GM19193 (cell line): Measurements from ENCODE around the gene TUBA4A.

Experiments
- POLR2A ChIP-seq: IDR thresholded peaks from 4 replicates; pipeline ENCODE4 v1.6.1; 2011; ENCODE audit not compliant: insufficient read depth, insufficient read length; ENCODE audit errors: extremely low read depth

TUBA4A gene

GRCh38 chr2:219252570-219252899, 1.2 kb downstream of the TUBA4A start:
- TF ChIP-seq POLR2A = no peak

GRCh38 chr2:219252084-219252483, 1.6 kb downstream of the TUBA4A start:
- no peak for TF ChIP-seq POLR2A

DNA sequence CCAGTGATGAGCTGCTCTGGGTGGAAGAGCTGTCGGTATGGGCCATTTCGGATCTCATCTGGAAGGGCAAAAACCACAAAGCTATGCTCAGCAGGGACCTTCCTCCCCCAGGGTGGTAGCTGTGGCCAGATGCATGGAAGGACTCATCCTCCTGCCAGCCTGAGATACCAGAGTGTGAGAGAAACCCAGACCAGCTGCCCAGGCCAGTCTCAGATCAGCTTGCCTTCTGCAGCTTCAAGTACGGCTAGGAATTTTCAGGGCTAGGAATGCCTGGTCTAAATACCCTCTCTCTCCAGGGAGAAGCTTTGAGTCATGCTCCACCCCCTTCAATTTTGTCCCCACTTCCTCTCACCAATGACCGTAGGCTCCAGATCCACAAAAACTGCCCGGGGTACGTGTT, 2.1 kb downstream of the TUBA4A start:
- no peak for TF ChIP-seq POLR2A

DNA sequence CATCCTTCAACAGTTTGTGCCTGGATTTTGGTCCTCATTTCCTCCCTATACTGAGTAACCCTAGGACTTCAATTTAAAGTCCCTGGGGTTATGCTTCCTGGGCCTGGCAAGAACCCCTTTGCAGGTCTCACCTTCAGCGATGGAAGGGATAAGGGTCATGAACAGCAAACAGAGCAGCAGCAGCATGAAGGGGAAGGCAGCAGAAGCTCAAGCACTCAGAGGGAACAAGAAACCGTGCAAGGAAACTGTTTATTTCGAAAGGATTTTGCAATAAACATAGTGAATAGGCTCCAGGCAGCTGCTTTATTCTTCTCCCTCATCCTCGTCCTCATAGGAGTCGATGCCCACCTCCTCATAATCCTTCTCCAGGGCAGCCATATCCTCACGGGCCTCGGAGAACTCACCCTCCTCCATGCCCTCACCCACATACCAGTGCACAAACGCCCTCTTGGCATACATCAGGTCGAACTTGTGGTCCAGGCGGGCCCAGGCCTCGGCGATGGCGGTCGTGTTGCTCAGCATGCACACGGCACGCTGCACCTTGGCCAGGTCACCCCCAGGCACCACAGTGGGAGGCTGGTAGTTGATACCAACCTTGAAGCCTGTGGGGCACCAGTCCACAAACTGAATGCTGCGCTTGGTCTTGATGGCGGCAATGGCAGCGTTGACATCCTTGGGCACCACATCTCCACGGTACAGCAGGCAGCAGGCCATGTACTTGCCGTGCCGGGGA, 3.5 kb downstream of the TUBA4A start:
- no peak for TF ChIP-seq POLR2A

GRCh38 chr2:219249203-219249980, 4.3 kb downstream of the TUBA4A start:
- TF ChIP-seq POLR2A = peak; percentile 37

DNA sequence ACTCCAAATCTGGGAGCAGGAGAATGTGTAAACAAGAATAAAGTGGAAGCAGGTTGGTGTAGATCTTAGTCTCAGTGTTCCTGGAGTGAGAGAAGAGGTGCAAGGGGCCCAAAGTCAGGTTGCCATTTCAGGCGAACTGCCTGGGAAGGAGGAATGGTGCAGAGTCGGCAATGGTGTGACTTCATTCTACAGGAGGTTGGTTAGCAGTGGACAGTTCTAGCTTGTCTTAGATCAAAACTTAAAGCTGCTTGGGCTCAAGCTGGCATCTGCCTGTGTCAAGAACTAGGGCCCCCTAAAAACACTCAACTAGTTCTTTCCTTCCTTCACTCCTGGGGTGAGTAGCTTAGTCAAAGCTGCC, 4.9 kb downstream of the TUBA4A start:
- TF ChIP-seq POLR2A = no peak

DNA sequence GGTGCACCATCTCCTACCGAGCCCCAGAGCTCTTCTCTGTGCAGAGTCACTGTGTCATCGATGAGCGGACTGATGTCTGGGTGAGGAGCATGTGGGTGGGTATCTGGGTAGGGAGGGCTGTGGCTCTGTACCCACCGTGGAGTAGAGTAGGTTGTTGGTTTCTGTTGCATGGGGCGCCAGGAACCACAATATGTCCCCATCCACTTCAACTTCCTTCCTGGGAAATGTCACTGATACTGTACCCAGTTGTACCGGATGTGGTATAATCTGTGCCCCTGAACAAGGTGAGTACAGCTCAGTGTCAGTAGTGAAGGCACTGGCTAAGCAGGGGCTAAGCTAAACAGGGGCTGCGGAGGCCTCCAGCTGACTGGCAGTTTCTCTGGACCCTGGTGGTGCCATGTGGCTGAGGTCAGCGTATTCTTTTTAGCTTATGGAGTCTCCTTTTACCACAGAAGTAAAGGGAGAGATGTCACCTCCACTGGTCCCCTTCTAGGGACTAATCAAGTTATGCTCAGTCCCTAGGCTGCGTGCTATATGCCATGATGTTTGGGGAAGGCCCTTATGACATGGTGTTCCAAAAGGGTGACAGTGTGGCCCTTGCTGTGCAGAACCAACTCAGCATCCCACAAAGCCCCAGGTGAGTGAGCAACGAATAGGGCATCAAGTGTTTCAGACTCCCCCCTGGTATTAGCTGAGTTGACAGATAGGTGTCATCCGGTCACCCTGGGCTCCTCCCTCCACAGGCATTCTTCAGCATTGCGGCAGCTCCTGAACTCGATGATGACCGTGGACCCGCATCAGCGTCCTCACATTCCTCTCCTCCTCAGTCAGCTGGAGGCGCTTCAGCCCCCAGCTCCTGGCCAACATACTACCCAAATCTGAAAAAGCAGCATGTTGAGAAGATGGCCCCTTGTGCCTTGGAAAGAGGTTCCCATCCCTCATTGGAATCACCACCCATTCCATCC, 5.8 kb downstream of the TUBA4A start:
- TF ChIP-seq POLR2A = no peak

GRCh38 chr2:219246559-219246958, 7.2 kb downstream of the TUBA4A start:
- TF ChIP-seq POLR2A = no peak

DNA sequence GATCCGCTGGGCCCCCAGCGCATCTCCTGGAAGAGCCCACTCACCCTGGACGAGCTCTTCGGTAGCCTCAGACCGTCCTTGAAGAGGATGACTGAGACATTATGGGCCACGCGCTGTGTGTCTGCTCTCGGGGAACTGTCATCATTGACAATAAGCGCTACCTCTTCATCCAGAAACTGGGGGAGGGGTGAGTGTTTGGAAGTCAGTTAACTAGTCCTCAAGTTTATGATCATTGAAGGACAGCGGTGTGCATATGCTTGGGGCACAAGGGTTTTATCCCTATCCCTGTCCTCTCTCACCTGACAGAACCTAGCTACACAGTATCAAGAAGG, 7.9 kb downstream of the TUBA4A start:
- no peak for TF ChIP-seq POLR2A

DNA sequence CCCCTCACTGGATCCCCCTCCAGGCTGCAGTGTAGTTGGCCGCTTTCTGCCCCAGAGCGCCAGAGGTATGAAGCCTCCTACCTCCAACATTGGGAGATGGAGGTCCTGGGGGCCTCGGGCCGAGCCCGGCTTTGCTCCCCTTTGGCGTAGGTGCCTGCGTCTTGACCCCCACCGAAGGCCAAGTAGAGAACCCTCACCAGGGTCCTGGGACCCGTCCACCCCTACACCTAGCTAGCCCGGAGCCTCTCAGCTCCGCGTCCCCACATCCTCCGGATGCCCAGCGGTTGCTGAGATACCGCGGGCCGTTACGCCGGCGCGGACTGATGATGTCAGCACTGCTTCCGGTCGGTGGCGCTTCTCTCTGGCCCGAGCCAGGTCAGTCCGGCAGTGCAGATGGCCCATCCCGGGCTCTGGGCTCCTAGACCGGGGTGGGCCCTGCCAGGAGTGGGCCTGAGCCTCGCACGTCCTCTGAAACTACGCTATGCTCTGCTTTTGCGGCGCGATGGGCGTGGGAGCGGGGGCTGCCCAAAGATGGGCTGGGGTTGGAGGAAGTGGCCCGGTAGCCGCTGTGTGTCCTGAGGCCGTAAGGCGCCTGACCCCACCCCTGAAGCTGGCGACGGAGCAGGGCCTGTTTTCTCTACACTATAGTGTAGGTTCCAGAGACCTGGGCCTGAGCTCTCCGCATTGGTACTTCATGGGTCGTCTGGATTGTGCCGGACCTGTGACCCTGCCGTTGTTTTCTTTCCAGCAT, 8.4 kb downstream of the TUBA4A start, which contains the start of the genes GLB1L and STK16:
TSS of gene GLB1L (minus strand) at position 297 of the 751 bp plus-strand sequence. CDS start 1,871 bp downstream, outside the sequence.
TSS of gene STK16 (plus strand) at position 332 of the 751 bp plus-strand sequence. CDS start 521 bp downstream, outside the sequence.
- TF ChIP-seq POLR2A = peak; percentile 87

DNA sequence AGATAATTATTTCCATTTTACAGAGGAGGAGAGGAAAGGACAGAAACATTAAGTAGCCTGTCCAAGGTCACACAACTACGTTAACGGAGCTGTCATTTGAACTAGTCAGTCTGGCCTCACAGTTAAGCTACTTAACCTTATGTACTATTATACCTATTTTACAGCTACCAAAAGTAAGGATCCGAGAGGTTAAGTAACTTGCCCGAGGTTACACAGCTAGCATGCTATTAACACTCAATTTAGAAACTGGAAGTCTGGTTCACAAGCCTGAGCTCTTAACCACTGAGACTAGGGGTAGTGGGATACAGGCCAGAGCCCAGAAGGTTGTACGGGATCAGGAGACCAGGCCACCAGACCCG, 8.9 kb downstream of the TUBA4A start:
- no peak for TF ChIP-seq POLR2A

DNA sequence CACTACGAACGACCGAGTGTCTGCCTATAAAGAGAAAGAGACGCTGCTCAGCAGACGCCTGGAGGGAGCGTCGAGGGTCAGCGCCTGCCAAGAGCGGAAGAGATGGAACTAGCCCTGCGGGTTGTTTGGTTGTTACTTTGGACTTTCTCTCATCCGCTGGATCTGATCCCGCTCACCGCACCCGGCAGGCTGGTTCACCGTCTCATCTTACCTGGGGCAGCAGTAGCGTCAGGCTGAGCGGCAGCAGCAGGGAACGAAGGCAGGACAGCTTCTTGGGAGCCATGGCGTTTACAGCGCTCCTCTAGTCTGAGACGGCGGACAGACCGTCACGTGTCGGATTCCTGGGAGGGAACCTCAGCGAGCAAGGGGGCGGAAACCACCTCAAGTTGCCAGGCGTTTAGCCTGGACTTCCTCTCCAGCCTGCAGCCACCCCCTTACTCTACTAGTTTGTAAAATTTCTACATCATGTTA, 10.4 kb downstream of the TUBA4A start:
- no peak for TF ChIP-seq POLR2A

DNA sequence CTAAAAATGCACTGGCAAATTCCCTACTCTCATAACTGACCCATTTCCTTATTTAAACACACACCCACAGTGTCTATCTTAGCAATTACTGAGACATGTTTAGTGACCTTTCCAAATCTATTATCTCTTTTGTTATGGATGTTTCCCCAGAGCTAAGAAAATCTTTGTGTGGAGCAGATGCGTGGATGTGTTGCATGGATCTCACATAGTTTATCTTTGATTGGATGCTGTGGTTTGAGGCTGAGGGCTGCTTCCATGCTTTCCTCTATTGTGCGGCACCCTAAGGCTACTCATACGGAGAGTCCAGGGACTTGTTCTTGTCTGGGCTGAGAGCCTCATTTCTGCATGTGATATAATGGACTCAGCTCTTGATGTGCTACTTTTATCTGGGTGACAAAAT, 19.4 kb downstream of the TUBA4A start:
- no peak for TF ChIP-seq POLR2A

- no peak for TF ChIP-seq POLR2A
Observed at GRCh38 chr2:219230059-219230540, 23.6 kb downstream of the TUBA4A start.
